NOMO-1 treated with DMSO at 0.1 percent for 48 hours (cell line): ENCODE data around the gene TUBA3E.
"Not testable (repeated sequence)": the region's sequence is repeated elsewhere in the genome, so short reads cannot be mapped to it uniquely, and the experiment has no call there.

Experiments used
- DNase-seq: peaks from one replicate; lab custom pipeline; 2025; ENCODE audit not compliant: unreplicated experiment; lab: John Stamatoyannopoulos, UW

TUBA3E gene

DNA sequence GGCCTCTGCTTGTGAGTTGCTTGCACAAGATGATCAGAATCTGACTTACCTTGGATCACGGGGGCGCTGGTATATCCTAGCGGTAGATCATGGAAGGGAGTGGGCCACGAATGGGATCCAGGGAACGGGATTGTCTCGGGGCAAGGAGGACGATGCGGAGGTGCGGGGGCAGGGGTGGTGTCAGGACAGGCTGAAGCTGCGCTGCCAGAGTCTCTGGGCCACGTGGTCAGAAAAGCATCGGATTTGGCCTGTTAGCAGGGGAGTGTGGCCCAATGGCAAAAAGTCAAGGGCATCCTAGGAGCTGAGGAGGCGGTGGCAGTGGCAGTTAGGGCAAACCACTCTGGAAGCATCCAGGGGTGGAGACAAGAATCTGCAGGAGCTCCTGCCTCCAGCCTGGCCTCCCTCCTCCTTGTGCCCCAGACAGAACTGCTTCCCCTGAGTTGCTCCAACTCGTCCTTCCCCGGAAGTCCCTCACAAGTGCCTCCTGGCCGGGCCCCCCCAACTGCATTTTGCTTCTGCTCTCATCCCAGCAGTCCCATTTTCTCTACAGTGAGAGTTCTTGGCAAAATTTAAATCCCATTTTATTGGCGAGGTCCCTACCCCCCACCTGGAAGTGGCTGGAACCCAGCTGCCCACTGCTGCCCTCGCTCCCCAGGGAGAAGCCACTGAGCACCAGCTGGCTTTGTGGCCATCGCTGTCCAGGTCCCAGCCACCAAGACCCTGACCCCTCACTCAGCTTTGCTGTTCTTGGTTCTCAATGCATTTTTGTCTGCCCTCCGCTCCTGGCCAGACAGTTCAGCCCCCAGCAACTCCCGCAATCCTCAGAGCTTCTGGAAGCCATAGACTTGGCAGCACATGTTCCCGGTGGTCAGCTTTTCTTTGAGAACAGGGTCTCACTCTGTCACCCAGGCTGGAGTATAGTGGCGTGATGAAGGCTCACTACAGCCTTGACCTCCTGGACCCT is 47.8 kb downstream of the TUBA3E start:
- no peak for DNase-seq

DNA sequence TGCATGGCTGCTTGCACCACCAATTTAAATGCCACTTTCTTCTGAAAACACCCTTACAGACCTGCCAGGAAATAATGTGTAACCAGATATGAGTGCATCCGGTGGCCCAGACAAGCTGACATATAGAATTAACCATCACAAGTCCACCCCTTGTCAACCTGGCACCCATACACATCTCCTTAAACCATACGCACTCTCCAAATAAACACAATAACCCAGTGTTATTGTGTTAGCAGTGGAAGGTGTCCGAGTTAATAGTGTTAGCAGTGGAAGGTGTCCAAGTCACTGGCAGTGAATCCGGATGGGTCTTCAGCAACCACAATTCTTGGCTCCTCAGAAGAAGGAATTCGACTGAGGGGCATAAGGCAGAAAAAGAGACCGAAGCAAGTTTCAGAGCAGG is 49.7 kb downstream of the TUBA3E start:
- DNase-seq: not testable (repeated sequence)

DNA sequence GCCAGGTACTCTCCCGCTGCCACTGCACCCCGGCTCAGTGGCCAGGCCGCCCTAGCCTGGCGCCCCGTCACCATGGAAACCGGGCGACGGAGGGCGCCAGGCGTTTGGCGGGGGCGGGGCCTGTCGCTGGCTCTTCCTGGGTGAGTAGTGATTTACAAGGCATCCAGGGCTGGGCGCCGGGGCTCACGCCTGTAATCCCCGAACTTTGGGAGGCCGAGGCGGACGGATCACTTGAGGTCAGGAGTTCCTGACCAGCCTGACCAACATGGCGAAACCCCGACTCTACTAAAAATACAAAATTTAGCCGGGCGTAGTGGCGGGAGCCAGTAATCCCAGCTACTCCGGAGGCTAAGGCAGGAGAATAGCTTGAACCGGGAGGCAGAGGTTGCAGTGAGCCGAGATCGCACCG is 53.2 kb downstream of the TUBA3E start, which contains the start of gene CCDC74B:
CCDC74B (minus strand) TSS at position 107 of the 409 bp plus-strand sequence. CDS start 116 bp downstream, outside the sequence.
- not testable (repeated sequence) for DNase-seq

DNA sequence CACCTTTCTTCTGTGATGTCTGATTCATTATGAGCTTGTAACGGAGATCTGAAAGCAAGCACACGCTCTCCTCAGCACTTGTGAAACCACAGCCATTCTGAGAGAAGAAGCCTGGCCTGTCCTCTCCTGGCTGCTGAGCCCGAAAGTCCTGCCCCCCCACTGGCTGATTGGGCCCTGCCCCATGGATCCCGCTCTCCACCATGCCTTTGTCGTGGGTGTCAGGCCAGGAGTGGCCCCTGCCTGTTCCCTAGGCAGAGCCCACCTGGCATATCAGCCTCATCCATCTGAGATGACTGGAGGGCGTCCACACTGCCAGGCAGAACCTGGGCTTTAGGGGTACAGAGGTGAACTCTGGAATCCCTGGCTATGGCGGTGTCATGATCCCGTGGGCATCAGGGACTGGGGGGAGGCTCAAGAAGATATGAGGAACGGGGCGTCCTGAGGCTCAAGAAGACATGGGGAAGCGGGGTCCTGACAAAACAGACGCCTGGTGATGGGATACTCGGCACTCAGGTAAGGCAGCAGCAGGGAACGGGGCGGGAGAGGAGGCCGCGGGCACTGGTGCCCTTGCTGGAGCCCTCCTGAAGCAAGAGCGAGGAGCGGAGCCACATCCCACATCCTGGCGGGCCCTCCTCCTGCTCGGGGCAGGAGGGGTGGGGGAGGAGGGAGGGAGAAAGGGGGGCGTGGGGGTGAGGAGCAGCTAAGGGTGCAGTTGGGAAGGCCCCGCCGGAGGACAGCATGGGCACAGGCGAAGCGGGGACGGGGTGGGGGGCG is 54.8 kb downstream of the TUBA3E start:
- not testable (repeated sequence) for DNase-seq

DNA sequence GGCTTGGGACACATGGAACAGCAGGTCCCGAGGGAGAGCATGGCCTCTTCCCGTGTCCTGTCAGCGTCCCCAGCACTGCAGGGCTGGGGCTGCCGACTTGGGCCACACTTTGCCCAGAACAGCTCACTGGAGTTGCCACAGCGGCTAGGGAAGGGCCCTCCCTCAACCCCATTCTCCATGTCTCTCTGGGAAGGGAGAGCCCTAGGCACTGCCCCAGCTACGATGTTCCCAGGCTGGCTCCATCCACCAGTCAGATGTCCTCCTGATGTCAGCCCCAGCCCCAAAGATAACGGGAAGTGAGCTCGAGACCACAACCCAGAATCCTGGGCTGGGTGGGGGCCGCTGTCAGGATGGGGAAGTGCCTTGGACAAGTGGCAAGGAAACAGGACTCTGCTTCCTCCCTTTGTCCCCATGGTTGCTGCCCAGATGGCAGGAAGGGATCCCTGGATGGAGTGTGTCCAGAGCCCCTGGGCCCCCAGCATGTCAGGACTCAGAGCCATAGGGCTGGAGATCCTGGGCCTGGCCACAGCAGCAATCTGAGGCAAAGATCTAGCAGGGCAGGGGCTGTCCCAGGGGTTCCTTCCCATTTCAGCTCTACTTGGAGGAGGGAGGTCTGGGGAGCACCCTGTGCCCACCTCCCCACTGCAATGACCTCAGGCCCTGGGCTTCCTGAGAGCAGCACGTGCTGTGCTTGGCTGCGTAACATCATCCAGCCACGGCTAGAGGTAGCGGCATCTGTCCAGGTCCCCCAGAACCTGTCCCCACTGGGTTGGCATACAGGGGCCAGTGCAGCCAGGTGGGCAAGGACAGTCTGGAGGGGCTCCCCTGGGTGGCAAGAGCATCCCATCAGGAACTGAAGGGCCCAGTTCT is 55.6 kb downstream of the TUBA3E start:
- not testable (repeated sequence) for DNase-seq
